Right atrium auricular region (tissue), 2 donors: ENCODE data around the gene NPHP4. TPM values are rescaled to one million over a fixed set of nuclear protein-coding genes. Genes with fewer than 3 reads are reported as not detected.

Source experiments
- DNase-seq: peaks from one replicate; pipeline ENCODE4 v3.0.0-alpha.2; 2019; ENCODE audit warnings: low spot score
- H3K27ac ChIP-seq, 2 donors: fragments of 200-600 bp; sonication (generic); 1 replicate in 1 of 2; 2 replicates in 1 of 2; pipeline ENCODE4 v1.5.1; 2016 to 2019
- H3K27me3 ChIP-seq, 2 donors: fragments of 200-600 bp; sonication (generic); one replicate each; pipeline versions ENCODE4 v1.5.1 to v1.6.0; 2017 to 2019
- H3K36me3 ChIP-seq: fragments of 200-600 bp; sonication (generic); one replicate; pipeline ENCODE4 v1.5.1; 2016
- H3K4me1 ChIP-seq, 2 donors: fragments of 200-600 bp; sonication (generic); one replicate each; pipeline versions ENCODE4 v1.5.1 to v1.6.0; 2017 to 2019
- H3K4me3 ChIP-seq, 2 donors: fragments of 200-600 bp; sonication (generic); 1 replicate in 1 of 2; 2 replicates in 1 of 2; pipeline ENCODE4 v1.5.1; 2017 to 2019; ENCODE audit warnings: mild to moderate bottlenecking in 1 of 2, moderate library complexity in 1 of 2
- H3K9me3 ChIP-seq, 2 donors: fragments of 200-600 bp; sonication (generic); one replicate each; pipeline ENCODE4 v1.5.1; 2019
- total RNA-seq, 2 donors: library from RNA; depleted of rRNA; stranded (reverse); fragments of >200 nt; gene quantifications; one replicate each; pipeline ENCODE4 v1.1.0, GENCODE V29; 2016
- TF ChIP-seq, protein P1 (sequence below), 2 donors: fragments of 200-600 bp; sonication (generic); IDR thresholded peaks; one replicate each; pipeline ENCODE4 v1.5.1; 2019; ENCODE audit warnings: antibody characterized with exemption in 2 of 2

Gene NPHP4
- total RNA-seq, 2 donors from 2014 or later = 3.0 to 4.3 TPM

DNA sequence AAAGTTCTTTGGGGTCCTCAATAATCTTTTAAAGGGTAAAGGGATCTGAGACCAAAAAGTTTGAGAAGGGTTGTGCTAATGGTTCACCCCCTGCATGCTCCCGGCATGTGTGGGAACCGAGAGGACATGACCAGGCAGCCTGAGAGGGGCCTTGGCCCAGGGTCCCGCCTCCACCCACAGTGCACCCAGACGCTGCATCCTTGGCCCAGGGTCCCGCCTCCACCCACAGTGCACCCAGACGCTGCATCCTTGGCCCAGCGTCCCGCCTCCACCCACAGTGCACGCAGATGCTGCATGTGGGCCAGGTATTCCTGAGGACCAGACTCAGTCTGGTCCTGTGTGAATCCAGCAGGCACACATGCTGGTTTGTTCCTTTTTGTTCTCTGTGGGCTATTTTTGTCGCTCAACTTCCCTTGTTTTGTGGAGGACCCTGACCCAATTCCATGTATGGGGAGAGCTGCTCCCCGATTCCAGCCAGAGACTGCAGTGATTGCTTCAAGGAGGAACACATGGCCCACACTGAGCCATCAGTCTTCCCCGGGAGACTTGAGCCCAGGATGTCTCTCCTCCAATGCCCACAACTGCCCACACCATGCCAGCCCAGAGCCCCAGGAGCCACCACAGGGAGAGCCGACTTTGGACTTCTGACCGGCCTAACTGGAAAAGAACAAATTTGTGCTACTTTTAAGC lies 3.5 kb downstream of the NPHP4 start:
- peaks cover 0 to 24% of the 10 kb centered on the region in 2 donors for H3K4me1 ChIP-seq
- H3K36me3 ChIP-seq = no peaks in the 10 kb centered on the region
- H3K27me3 ChIP-seq = no peaks in the 10 kb centered on the region
- DNase-seq = no peak
- H3K4me3 ChIP-seq = no peak overlapping the region
- no peak overlapping the region for H3K27ac ChIP-seq
- no peaks in the 10 kb centered on the region for H3K9me3 ChIP-seq
- TF ChIP-seq, protein P1, sequence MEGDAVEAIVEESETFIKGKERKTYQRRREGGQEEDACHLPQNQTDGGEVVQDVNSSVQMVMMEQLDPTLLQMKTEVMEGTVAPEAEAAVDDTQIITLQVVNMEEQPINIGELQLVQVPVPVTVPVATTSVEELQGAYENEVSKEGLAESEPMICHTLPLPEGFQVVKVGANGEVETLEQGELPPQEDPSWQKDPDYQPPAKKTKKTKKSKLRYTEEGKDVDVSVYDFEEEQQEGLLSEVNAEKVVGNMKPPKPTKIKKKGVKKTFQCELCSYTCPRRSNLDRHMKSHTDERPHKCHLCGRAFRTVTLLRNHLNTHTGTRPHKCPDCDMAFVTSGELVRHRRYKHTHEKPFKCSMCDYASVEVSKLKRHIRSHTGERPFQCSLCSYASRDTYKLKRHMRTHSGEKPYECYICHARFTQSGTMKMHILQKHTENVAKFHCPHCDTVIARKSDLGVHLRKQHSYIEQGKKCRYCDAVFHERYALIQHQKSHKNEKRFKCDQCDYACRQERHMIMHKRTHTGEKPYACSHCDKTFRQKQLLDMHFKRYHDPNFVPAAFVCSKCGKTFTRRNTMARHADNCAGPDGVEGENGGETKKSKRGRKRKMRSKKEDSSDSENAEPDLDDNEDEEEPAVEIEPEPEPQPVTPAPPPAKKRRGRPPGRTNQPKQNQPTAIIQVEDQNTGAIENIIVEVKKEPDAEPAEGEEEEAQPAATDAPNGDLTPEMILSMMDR (IDR thresholded peaks at IDR 0.05) = no peak

DNA sequence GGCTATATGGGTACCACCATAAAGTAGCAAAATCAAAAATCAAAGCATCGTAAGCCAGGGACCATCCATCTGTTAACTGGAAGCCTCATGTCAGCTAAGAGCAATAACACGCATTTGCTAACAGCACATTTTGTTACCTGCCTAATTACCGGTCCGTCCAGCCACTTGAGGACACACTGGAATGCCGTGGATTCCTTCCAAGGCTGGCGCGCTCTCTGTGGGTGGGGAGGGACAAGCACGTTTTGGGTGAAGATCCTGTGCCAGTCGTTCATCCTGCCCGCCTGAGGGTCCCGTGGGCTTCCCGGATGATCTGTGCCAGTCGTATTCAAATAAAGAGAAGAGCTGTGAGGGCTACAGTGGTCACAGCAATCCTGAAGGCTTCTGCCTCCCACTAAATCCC lies 6.2 kb downstream of the NPHP4 start:
- TF ChIP-seq, protein P1 (IDR thresholded peaks at IDR 0.05) = no peak
- no peak for DNase-seq
- H3K4me3 ChIP-seq = no peak overlapping the region

DNA sequence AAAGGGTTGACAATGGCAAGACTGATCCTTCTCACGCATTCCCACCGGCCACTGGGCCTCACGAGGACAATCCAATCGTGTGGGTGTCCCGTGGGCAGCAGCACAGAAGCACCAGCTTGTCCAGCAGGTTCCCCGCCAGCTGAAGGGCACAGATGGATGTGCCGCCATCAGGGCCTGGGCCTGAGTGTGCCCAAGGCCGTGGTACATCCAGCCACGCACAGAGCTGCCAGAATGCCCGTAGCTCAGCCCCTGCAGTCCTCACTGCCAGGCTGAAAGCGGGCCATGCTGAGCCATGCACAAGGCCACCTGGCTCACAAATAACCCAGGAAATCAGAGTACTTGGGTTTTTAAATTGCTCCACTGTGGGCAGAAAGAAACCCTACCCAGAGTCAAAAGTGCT lies 7.0 kb downstream of the NPHP4 start:
- H3K27ac ChIP-seq = no peak overlapping the region
- DNase-seq = no peak
- H3K27me3 ChIP-seq = no peaks in the 10 kb centered on the region
- H3K36me3 ChIP-seq = peaks cover 4% of the 10 kb centered on the region
- H3K4me3 ChIP-seq = no peak overlapping the region
- TF ChIP-seq, protein P1 (IDR thresholded peaks at IDR 0.05) = no peak
- peaks cover 0 to 7% of the 10 kb centered on the region in 2 donors for H3K4me1 ChIP-seq
- no peaks in the 10 kb centered on the region for H3K9me3 ChIP-seq

More for the DNA sequence above, 6.2 kb downstream of the NPHP4 start:
- Histone ChIP-seq H3K9me3 (no peaks in the 10 kb centered on the region), H3K27me3 (no peaks in the 10 kb centered on the region), H3K4me1 (peaks cover 0 to 10% of the 10 kb centered on the region in 2 donors), H3K27ac (no peak overlapping the region), H3K36me3 (peaks cover 4% of the 10 kb centered on the region)

DNA sequence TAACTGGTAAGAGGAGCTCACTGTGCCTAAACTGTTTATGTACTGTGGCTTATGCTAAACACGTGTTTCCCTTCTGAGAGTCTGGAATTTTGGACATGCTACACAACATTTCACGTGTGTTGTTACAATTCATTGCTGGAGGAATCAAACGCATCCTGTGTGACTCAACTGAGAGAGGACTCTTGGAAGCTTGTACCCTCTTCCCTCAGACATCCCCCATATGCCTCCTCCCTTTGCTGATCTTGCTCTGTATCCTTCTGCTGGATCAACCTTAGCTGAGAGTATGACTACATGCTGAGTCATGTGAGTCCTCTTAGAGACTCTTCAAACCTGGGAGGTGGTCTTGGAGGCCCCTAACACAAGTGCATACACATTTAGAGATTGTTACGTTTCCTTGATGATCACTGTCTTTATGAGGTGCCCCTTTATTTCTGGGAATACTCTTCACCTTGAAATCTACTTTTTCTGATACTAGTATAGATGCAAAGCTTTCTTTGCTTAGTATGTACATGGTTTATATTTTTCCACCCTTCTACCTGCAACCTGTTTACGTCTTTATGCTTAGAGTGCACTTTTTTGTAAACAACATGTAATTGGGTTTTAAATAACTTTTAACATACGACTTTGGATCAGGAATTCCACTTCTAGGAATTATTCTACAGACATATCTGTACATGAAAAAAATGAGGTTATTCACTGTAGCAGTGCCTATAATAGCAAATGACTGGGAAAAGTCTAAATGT lies 8.7 kb downstream of the NPHP4 start:
- TF ChIP-seq, protein P1 (IDR thresholded peaks at IDR 0.05) = no peak
- H3K27ac ChIP-seq = no peak overlapping the region
- no peak overlapping the region for H3K4me3 ChIP-seq
- H3K27me3 ChIP-seq = no peaks in the 10 kb centered on the region
- H3K4me1 ChIP-seq = peaks cover 0 to 5% of the 10 kb centered on the region in 2 donors
- H3K36me3 ChIP-seq = peaks cover 4% of the 10 kb centered on the region
- H3K9me3 ChIP-seq = no peaks in the 10 kb centered on the region
- DNase-seq = no peak

DNA sequence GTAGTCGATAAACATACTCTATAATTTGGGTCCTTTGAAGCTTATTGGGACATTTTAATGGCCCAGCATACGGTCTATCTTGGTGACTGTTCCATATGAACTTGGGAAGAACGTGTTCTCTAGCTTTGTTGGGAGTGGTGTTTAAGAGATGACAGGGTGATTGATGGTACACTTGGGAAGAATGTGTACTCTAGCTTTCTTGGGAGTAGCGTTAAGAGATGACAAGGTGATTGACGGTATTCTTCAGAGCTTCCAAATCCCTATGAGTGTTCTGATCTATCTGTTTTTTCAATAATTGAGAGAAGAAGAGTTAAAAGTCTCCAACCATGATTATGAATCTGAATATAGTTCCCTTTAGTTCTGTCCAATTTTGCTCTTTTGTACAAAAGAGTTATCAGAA lies 9.4 kb downstream of the NPHP4 start:
- TF ChIP-seq, protein P1 (IDR thresholded peaks at IDR 0.05) = no peak
- H3K4me3 ChIP-seq = no peak overlapping the region
- no peak overlapping the region for H3K27ac ChIP-seq
- no peaks in the 10 kb centered on the region for H3K27me3 ChIP-seq
- H3K36me3 ChIP-seq = peaks cover 4% of the 10 kb centered on the region
- H3K4me1 ChIP-seq = peaks cover 0 to 5% of the 10 kb centered on the region in 2 donors
- no peak for DNase-seq
- no peaks in the 10 kb centered on the region for H3K9me3 ChIP-seq
